Cerebellar nuclear complex (tissue), 1 donor: ENCODE measurements around the gene BABAM2.
"Not testable (repeated sequence)": the region's sequence is repeated elsewhere in the genome, so short reads cannot be mapped to it uniquely, and the experiment has no call there.

ENCODE experiments used
- DNase-seq, 2 experiments: peaks; one replicate each; lab custom pipeline; 2025; lab: John Stamatoyannopoulos, UW

BABAM2 gene

GRCh38 chr2:27978761-27979160 lies 88.2 kb downstream of the BABAM2 start:
- DNase-seq: not testable (repeated sequence)

- DNase-seq: no peak
Observed at GRCh38 chr2:27980242-27980641, 89.7 kb downstream of the BABAM2 start.

GRCh38 chr2:27984153-27984552 lies 93.6 kb downstream of the BABAM2 start:
- DNase-seq: no peak

GRCh38 chr2:27988306-27988705 lies 97.8 kb downstream of the BABAM2 start:
- DNase-seq: no peak

DNA sequence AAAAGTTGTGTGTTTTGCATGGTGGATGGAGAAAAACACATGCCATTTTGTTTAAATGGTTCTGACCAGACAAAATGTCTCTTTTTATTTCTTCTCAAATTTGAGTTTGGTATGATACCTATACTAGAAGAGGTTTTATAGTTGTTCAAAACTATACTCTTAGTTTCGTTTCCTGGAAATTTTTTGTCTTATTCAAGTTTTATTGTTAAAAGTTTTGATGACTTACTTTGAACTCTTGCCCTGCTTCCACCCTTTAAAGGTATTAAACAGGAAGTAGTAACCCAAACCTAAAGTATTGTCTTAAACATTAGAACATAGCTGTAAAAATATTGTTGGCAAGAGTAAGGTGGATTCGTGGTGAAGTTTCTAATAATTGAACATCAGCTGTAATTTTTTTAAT lies 98.2 kb downstream of the BABAM2 start:
- DNase-seq: no peak

DNA sequence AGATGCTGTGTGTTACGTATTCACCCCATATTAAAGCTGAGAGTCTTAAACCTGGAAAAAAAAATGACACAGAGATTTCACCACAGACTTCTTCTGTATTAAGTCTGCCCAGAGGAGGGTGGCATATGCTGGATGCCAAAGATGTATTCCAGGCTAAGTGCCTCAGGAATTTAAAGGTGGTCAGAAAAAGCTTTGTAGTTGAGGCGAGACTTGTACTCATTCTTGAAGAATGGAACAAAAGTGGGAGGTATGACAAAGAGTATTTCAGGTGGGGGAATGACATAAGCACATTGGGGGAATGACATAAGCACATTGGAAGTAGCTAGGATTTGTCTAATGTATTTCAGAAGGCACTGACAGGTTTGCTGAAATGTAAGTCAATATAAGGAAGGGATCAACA lies 98.6 kb downstream of the BABAM2 start:
- no peak for DNase-seq

DNA sequence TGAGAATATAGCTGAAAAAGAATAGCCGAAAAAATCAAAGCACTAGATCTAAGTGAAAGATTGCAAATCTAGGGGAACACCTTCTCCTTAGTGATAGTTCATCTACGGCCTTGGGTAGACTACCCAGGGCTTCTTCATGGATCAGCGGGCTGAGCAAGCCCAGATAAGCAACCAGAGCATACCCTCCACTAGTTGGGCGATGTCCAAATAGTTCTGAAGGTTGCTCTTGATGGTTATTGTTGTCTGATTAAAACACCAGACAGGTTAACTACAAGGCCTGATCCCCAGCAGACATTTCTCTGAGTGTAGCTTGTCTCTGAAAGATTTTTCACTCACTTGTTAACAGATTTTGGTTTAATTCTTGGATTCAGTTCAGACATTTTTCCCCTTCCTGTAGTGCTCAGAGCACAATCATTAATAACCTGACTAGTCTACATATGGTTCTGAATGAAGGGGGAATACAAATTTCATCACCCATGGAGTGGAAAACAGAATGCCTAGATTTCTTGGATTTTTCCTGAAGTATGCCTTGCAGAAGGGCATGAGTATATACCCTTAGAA lies 99.6 kb downstream of the BABAM2 start:
- DNase-seq: no peak

DNA sequence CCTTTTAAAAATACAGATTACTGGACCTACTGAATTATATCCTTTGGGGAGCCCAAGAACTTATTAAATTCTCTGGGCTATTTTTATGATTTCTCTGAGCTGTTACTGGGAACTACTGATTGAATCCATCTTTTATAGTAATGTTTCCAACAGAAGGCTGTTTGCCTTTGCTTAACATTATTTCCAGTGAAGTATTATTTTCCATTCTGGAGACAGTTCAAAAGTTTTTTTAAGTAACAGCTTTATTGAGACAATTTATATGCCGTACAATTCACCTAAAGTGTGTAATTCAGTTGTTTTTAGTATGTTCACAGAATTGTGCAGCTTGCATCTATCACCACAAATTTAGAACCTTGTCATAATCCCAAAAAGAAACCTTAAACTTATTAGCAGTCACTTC lies 100.6 kb downstream of the BABAM2 start:
- no peak for DNase-seq

- DNase-seq: no peak
Observed at GRCh38 chr2:27992787-27993401, 102.4 kb downstream of the BABAM2 start.

DNA sequence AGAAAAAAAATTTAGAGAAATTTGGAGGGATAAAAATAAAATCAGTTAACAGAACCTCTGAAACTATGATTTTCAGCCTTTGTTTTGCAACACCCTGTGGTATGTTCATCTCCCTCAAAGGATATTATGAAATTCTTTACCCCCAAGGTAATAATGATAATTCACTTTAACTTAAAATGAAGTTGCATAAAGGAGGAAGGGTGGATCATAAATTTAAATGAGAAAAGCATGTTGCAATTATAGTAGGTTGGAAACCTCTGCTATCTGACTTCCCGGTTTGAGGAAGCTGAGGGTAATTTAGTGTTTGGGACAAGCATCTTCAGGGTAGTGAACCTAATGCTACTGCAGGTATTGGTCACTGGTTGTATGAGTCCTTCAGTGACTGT lies 102.9 kb downstream of the BABAM2 start:
- no peak for DNase-seq

DNA sequence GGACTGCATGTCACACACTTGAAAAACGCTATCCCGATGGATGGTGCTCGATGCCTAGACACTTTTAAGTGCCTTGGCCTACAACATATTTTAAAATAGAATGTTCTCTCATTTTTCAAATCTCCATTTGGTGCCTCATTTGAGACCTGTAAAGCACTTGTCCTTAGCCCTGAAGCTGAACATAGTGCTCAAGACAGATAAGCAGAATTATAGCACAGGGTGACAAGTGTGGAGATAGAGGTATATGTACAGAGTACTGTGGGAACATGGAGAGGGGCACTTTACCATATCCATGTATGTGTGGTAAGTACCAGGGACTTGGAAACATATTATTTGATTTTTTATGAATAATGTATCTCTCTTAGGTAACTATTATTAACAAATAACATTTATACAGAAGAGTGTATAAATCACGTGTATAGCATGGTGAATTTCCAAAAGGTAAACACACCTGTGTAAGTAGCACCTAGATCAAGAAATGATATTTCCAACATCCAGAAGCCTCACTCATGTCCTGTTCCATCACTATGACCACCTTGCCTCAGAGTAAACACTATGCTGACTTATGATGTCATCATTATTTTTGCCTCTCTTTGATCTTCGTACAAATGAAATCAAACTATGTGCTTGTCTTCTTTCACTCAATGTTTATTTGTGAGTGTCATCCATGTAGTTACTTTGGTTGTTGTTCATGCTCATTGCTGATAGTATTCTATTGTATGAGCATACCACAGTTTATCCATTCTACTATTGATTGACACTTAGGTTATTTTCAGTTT lies 103.6 kb downstream of the BABAM2 start:
- DNase-seq: no peak

GRCh38 chr2:27996156-27996922 lies 105.8 kb downstream of the BABAM2 start:
- DNase-seq: no peak

DNA sequence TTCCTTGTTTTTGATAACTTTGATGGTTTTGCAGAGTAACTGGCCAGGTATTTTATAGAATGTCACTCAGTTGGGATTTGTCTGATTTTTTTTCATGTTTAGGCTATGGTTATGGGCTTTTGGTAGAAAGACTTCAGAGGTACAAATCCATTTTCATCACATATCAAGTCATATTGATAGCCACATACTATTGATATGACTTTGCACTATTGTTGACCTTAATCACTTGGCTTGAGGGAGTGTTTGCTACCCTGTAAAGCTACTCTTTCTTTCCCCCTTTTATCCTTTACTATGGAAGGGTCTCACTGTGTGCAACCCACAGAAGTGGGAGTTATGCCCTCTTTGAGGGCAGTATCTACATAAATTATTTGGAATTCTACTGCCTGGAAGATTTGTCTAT lies 109.8 kb downstream of the BABAM2 start:
- DNase-seq: no peak

- DNase-seq: no peak
Observed at GRCh38 chr2:28002181-28002580, 111.7 kb downstream of the BABAM2 start.

GRCh38 chr2:28004086-28004485 lies 113.6 kb downstream of the BABAM2 start:
- no peak for DNase-seq

DNA sequence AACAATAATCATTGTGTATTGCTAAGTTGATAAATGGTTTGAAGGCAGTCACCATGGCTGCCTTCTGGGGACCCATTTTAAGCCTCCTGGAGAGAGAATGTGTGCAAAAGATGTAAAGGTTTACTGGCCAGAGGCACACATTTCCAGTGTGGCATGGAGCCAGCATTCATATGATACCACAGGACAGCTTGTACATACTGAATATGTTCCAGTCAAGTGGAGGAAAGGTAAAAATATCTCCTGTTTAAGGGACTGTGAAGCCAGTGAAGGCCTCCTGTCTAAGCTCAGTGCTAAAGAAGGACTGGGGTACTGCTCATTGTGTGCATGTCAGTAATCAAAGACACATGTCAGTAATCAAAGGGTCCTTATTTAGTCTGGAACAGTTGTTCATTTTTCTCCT lies 119.2 kb downstream of the BABAM2 start:
- no peak for DNase-seq

DNA sequence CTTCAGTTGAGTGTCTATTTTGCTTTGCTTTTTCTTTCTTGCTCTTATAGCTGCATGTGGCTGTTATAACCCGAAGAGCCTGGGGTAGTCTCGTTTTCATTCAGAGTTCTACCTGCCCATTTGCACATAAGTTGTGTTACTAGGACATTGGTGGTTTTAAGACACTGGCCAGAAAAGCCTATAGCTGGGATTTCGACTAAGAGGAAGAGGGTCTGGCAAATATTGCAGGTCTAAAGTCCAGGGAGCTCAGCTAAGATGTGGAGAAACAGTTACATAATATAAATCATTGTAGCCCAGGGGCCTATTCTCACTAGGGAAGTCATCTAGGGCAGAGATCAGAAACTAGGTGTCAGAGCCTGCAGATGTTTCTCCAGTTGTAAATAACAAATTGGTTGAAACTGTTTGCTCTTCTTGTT lies 120.8 kb downstream of the BABAM2 start:
- DNase-seq: no peak

- not testable (repeated sequence) for DNase-seq
Observed at GRCh38 chr2:28018474-28018873, 127.9 kb downstream of the BABAM2 start.

- DNase-seq: not testable (repeated sequence)
Observed at GRCh38 chr2:28019521-28019920, 129.0 kb downstream of the BABAM2 start.

DNA sequence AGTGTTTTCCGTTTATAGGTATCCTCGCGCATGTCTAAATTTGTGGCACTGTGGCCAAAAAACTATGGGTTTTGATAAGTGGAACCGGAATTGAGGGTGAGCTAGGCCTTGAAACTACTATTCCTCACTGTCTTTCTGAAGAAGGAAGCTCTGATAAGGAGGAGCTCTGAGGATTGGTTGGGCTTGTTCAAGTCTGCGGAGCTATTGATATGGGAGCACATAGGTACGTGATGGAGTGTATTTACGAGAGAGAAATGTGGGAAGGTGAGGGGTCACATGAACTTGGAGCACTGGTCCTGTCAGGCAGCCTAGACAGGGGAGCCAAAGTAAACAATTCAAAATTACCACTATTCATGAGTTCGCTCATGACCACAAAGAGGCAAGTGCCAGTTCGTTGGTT lies 131.4 kb downstream of the BABAM2 start:
- DNase-seq: no peak

- DNase-seq: no peak
Observed at GRCh38 chr2:28025123-28025522, 134.6 kb downstream of the BABAM2 start.

GRCh38 chr2:28026230-28026629 lies 135.7 kb downstream of the BABAM2 start:
- DNase-seq: not testable (repeated sequence)

DNA sequence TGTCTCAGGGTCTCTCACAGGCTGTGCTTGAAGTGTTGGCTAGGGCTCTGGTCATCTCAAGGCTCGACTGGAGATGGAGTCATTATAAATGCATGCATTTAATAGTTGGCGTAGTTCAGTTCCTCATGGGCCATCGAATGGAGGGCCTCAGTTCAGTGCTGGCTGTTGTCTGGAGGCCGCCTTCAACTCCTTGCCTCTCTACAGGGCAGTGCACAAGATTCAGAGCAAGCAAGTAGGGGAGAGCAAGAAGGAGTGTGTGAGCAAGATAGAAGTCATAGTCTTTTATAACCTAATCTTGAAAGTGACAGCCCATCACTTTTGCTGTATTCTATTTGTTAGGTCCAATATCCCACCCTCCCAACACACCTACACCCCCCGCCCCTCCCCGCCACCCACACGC lies 137.5 kb downstream of the BABAM2 start:
- DNase-seq: no peak
